HepG2 (cell line): ENCODE data around the gene IQSEC1. TPM values are rescaled to one million over a fixed set of nuclear protein-coding genes. Genes with fewer than 3 reads are reported as not detected.

Source experiments
- ATF5 ChIP-seq: sonication (generic); formaldehyde crosslinking; IDR thresholded peaks from 2 replicates; pipeline ENCODE4 v1.4.0; 2020; ENCODE audit warnings: mild to moderate bottlenecking, low read depth, missing genetic modification reagents
- HINFP ChIP-seq: sonication (generic); formaldehyde crosslinking; IDR thresholded peaks from 2 replicates; pipeline ENCODE4 v1.4.0; 2020; ENCODE audit warnings: low read depth, mild to moderate bottlenecking, missing genetic modification reagents
- HMGXB3 ChIP-seq: sonication (generic); formaldehyde crosslinking; IDR thresholded peaks from 2 replicates; pipeline ENCODE4 v1.4.0; 2020; ENCODE audit warnings: missing genetic modification reagents, borderline replicate concordance
- HNF1A ChIP-seq, 2 experiments: sonication (generic) in 1 of 2; formaldehyde crosslinking in 1 of 2; IDR thresholded peaks; 2 replicates each; pipeline versions ENCODE4 v1.4.0 to v1.6.1; 2016 to 2020; ENCODE audit warnings: borderline replicate concordance in 1 of 2, low read depth in 1 of 2, mild to moderate bottlenecking in 1 of 2, missing genetic modification reagents in 1 of 2
- IRF2 ChIP-seq: IDR thresholded peaks from 2 replicates; pipeline ENCODE4 v1.6.1; 2018; ENCODE audit warnings: missing genetic modification reagents, missing compliant biosample characterization
- TMF1 ChIP-seq: sonication (generic); formaldehyde crosslinking; IDR thresholded peaks from 2 replicates; pipeline ENCODE4 v1.8.1; 2022; ENCODE audit warnings: low read depth, missing genetic modification reagents
- ZBTB38 ChIP-seq: sonication (generic); formaldehyde crosslinking; IDR thresholded peaks from 2 replicates; pipeline ENCODE4 v1.5.1; 2020; ENCODE audit warnings: mild to moderate bottlenecking, missing genetic modification reagents
- ZKSCAN8 ChIP-seq: IDR thresholded peaks from 2 replicates; pipeline ENCODE4 v1.6.1; 2016; ENCODE audit warnings: borderline replicate concordance, missing genetic modification reagents, missing compliant biosample characterization
- ZNF136 ChIP-seq: sonication (generic); formaldehyde crosslinking; IDR thresholded peaks from 2 replicates; pipeline ENCODE4 v1.8.1; 2022; ENCODE audit warnings: low read depth, mild to moderate bottlenecking, moderate library complexity, missing genetic modification reagents
- ZNF20 ChIP-seq: sonication (generic); formaldehyde crosslinking; IDR thresholded peaks from 2 replicates; pipeline ENCODE4 v1.4.0; 2020; ENCODE audit warnings: mild to moderate bottlenecking, moderate library complexity, missing genetic modification reagents
- ZNF275 ChIP-seq: sonication (generic); formaldehyde crosslinking; IDR thresholded peaks from 2 replicates; pipeline ENCODE4 v1.8.0; 2022; ENCODE audit warnings: missing genetic modification reagents, mild to moderate bottlenecking, inconsistent platforms, borderline replicate concordance
- ZNF33A ChIP-seq: sonication (generic); formaldehyde crosslinking; IDR thresholded peaks from 2 replicates; pipeline ENCODE4 v1.5.1; 2020; ENCODE audit warnings: missing genetic modification reagents, mild to moderate bottlenecking, moderate library complexity, borderline replicate concordance
- ZNF589 ChIP-seq: sonication (generic); formaldehyde crosslinking; conservative IDR thresholded peaks from 2 replicates; pipeline ENCODE4 v1.8.0; 2022; ENCODE audit warnings: mild to moderate bottlenecking, moderate library complexity, missing genetic modification reagents
- ZNF777 ChIP-seq: sonication (generic); formaldehyde crosslinking; IDR thresholded peaks from 2 replicates; pipeline ENCODE4 v1.4.0; 2020; ENCODE audit warnings: missing genetic modification reagents
- ZNF839 ChIP-seq: sonication (generic); formaldehyde crosslinking; IDR thresholded peaks from 2 replicates; pipeline ENCODE4 v1.4.0; 2020; ENCODE audit warnings: missing genetic modification reagents, mild to moderate bottlenecking, borderline replicate concordance
- polyA plus RNA-seq, 8 experiments: library from polyadenylated mRNA; depleted of rRNA in 3 of 8; stranded (reverse) in 7 of 8; unstranded in 1 of 8; fragments of >200 nt; fragmentation: Illumina TruSeq in 4 of 8; extraction: Trizol in 4 of 8; gene quantifications; 2 replicates each; pipeline versions ENCODE4 v1.2.1 to v1.2.3, GENCODE V29; 2011 to 2016; ENCODE audit warnings: low read depth in 4 of 8, missing spikeins in 1 of 8, mixed read lengths in 1 of 8; ENCODE audit not compliant: insufficient read depth in 1 of 8
- total RNA-seq, 5 experiments: library from RNA; depleted of rRNA; stranded (reverse); fragments of >200 nt; fragmentation: Illumina TruSeq; extraction: Trizol; gene quantifications; 2 replicates each; pipeline ENCODE4 v1.2.3, GENCODE V29; 2016; ENCODE audit warnings: low read depth in 1 of 5

The IQSEC1 gene
- total and polyA plus RNA-seq, 2 of the 13 experiments (the other 11 are each of a cell fraction or from before 2014, with no cell fraction given): 17.4 to 20.2 TPM

- TF ChIP-seq ZNF136 (CRISPR knock-in tag) (no peak), ZNF589 (CRISPR knock-in tag) (no peak), ZNF20 (CRISPR knock-in tag) (no peak), ZNF275 (CRISPR knock-in tag) (no peak), IRF2 (CRISPR knock-in tag) (no peak), ZNF33A (CRISPR knock-in tag) (no peak), ATF5 (CRISPR knock-in tag) (no peak), ZNF839 (no peak), ZNF777 (CRISPR knock-in tag) (peak; percentile 78; the same call in 1 of the 2 replicates), HINFP (CRISPR knock-in tag) (no peak), HMGXB3 (CRISPR knock-in tag) (no peak), TMF1 (CRISPR knock-in tag) (no peak), HNF1A (IDR thresholded peaks at IDR 0.05; ENCODE audit: low read depth) (no peak), HNF1A (CRISPR knock-in tag; IDR thresholded peaks at IDR 0.05; ENCODE audit: borderline replicate concordance) (no peak), ZBTB38 (no peak), ZKSCAN8 (no peak)
Measured at GRCh38 chr3:12993517-12994356, 79.5 kb downstream of the IQSEC1 start (continued).
